Subcutaneous abdominal adipose tissue (tissue), 5 donors: Measurements from ENCODE around the gene MRTFA.

Experiments used
- H3K27ac ChIP-seq: one replicate; pipeline ENCODE4 v1.7.0; 2013; ENCODE audit warnings: low read depth, mild to moderate bottlenecking, inconsistent platforms, low read length, moderate library complexity
- H3K27me3 ChIP-seq, 5 donors: one replicate each; pipeline ENCODE4 v1.7.0; 2013; ENCODE audit warnings: low read length in 5 of 5, inconsistent platforms in 1 of 5; ENCODE audit not compliant: control insufficient read depth in 5 of 5, insufficient read depth in 4 of 5
- H3K36me3 ChIP-seq, 5 donors: one replicate each; pipeline ENCODE4 v1.7.0; 2013; ENCODE audit warnings: low read length in 5 of 5; ENCODE audit not compliant: control insufficient read depth in 5 of 5, insufficient read depth in 5 of 5
- H3K4me1 ChIP-seq, 5 donors: one replicate each; pipeline ENCODE4 v1.7.0; 2013; ENCODE audit warnings: low read length in 5 of 5, mild to moderate bottlenecking in 3 of 5, moderate library complexity in 1 of 5; ENCODE audit not compliant: control insufficient read depth in 5 of 5, insufficient read depth in 5 of 5
- H3K4me3 ChIP-seq, 5 donors: one replicate each; pipeline ENCODE4 v1.7.0; 2013; ENCODE audit warnings: low read length in 5 of 5, low read depth in 1 of 5
- H3K9ac ChIP-seq, 5 donors: one replicate each; pipeline ENCODE4 v1.7.0; 2013; ENCODE audit warnings: low read length in 5 of 5, mild to moderate bottlenecking in 4 of 5, moderate library complexity in 3 of 5
- H3K9me3 ChIP-seq, 5 donors: one replicate each; pipeline ENCODE4 v1.7.0; 2013; ENCODE audit warnings: low read length in 5 of 5; ENCODE audit not compliant: control insufficient read depth in 5 of 5
- donor health status: healthy.
- donor health status: healthy.
- donor health status: healthy.
- donor health status: healthy.
- donor health status: healthy.

Gene MRTFA

DNA sequence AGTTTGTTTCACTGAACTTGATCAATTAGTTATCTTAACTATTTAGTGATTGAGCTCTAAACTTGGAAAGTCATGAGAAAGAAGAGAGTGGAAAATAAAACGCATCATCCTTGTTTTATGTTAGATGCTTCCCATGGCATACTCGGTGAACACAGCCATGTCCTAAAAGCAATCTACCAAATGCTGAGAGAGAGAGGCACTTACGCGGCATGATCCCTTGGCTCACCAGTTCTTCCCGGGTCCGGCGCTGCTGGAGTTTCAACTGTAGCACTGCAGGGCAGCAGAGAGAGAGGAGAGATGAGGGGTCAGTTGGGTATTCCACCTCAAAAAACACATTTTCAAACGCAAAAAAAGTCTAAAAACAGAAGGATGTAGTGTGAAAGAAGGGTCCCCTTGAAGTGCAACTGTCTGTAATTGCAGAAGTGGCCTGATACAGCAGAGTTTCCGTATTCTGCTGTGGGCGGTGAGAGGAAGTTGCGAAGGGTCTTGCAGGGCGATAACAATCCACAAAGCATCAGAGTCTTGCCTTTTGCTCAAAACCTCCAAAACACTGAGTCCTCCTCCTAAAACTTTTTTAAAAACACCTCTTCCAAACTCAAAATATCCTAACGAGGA is 173.4 kb downstream of the MRTFA start:
- Histone ChIP-seq H3K9me3 (no peaks in the 10 kb centered on the region), H3K9ac (peak overlapping the region in 2 of 5 donors; percentile 4 to 16), H3K4me3 (peak overlapping the region; percentile 37 to 64 (median 49)), H3K27me3 (no peaks in the 10 kb centered on the region), H3K27ac (no peak overlapping the region), H3K36me3 (peaks cover 0 to 11% (median 4%) of the 10 kb centered on the region in 5 donors), H3K4me1 (peaks cover 0 to 3% (median 0%) of the 10 kb centered on the region in 5 donors)

GRCh38 chr22:40462195-40462984 is 174.1 kb downstream of the MRTFA start:
- H3K36me3 ChIP-seq = peaks cover 0 to 11% (median 4%) of the 10 kb centered on the region in 5 donors
- H3K27me3 ChIP-seq = no peaks in the 10 kb centered on the region
- H3K9ac ChIP-seq = peak overlapping the region in 2 of 5 donors; percentile 4 to 39
- no peaks in the 10 kb centered on the region for H3K9me3 ChIP-seq
- no peak overlapping the region for H3K27ac ChIP-seq
- H3K4me3 ChIP-seq = peak overlapping the region; percentile 37 to 64 (median 49)
- peaks cover 0 to 3% (median 0%) of the 10 kb centered on the region in 5 donors for H3K4me1 ChIP-seq

DNA sequence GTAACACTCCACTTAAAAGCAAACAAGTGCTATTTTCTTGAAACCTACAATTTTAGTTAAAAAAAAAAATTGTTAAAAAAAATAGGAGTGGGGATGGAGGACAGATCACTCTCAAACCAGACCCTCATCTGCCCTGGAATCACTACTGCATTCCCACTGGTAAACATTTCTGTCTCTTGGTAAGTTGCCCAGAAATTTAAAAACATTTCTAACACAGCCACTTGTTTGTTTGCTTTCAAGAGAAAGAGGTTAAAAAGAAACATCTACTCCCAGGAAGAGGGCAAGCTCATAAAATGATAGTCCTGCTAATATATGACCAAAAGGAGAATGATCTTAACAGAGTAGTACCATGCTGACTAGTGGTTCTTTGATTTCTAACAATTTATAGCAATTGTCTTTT is 182.8 kb downstream of the MRTFA start:
- Histone ChIP-seq H3K9ac (no peak overlapping the region), H3K9me3 (no peaks in the 10 kb centered on the region), H3K4me3 (no peak overlapping the region), H3K36me3 (no peaks in the 10 kb centered on the region), H3K27ac (no peak overlapping the region), H3K4me1 (peaks cover 3 to 30% (median 25%) of the 10 kb centered on the region in 5 donors), H3K27me3 (no peaks in the 10 kb centered on the region)

DNA sequence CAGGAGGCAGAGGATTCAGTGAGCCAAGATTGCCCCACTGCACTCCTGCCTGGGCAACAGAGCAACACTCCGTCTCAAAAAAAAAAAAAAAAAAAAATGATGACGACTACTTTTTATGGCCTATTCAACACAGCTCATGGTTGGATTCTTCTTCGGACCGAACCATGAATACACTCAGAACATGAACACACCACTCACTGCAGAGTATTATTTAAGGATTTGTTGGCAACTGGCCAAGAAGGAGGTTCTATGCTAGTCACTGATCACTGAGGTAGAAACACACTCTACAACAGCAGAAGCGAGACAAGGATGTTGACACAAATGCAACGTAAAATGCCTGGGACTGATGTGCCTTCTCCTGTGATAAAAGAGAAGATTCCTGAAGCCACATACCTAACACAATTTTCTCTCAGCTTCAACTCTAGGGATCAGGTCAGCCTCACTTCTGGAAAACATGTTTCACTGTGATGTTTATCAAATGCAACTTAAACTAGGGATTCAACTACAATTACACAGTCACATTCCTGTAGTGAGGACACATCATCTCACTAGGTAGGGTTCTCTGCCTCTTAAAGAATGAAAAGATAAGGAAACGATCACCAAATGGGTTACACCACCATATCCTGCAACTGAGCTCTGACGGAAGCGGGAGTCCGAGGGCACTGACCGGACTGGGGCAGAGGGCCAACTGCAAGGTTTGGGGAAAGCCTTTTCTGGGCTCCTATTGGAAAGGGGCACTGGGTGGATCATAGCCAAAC is 183.6 kb downstream of the MRTFA start:
- no peaks in the 10 kb centered on the region for H3K27me3 ChIP-seq
- no peak overlapping the region for H3K27ac ChIP-seq
- H3K9me3 ChIP-seq = no peaks in the 10 kb centered on the region
- H3K36me3 ChIP-seq = no peaks in the 10 kb centered on the region
- H3K4me3 ChIP-seq = no peak overlapping the region
- peaks cover 3 to 30% (median 25%) of the 10 kb centered on the region in 5 donors for H3K4me1 ChIP-seq
- H3K9ac ChIP-seq = no peak overlapping the region

DNA sequence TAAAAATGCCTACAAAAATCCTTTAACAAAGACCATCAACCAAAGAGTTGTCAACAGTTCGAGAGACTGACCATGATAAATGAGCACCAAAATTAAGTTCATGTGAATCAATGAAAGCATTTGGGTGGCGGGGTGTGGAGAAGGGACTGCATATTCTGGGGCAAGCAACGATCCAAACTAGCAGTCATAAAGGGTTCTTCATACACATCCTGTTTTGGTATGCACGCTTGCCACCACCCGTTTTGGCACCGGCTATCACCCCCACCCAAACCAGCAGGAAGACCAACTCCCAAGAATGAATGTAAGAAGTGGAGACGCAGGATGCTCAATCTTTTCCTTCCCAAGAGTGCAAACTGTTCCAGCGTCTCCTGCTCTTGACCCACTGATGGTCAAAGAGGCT is 185.3 kb downstream of the MRTFA start:
- Histone ChIP-seq H3K4me1 (peaks cover 3 to 30% (median 25%) of the 10 kb centered on the region in 5 donors), H3K9me3 (no peaks in the 10 kb centered on the region), H3K27ac (no peak overlapping the region), H3K36me3 (no peaks in the 10 kb centered on the region), H3K9ac (no peak overlapping the region), H3K4me3 (no peak overlapping the region), H3K27me3 (no peaks in the 10 kb centered on the region)

GRCh38 chr22:40450616-40451015 is 185.9 kb downstream of the MRTFA start:
- no peak overlapping the region for H3K4me3 ChIP-seq
- no peak overlapping the region for H3K27ac ChIP-seq
- no peaks in the 10 kb centered on the region for H3K27me3 ChIP-seq
- no peaks in the 10 kb centered on the region for H3K36me3 ChIP-seq
- H3K4me1 ChIP-seq = peaks cover 3 to 30% (median 25%) of the 10 kb centered on the region in 5 donors
- peak overlapping the region in 1 of 5 donors; percentile 28 for H3K9ac ChIP-seq
- H3K9me3 ChIP-seq = no peaks in the 10 kb centered on the region

GRCh38 chr22:40449676-40450035 is 186.9 kb downstream of the MRTFA start:
- no peaks in the 10 kb centered on the region for H3K9me3 ChIP-seq
- H3K27ac ChIP-seq = no peak overlapping the region
- H3K27me3 ChIP-seq = no peaks in the 10 kb centered on the region
- H3K4me3 ChIP-seq = no peak overlapping the region
- no peaks in the 10 kb centered on the region for H3K36me3 ChIP-seq
- no peak overlapping the region for H3K9ac ChIP-seq
- H3K4me1 ChIP-seq = peaks cover 3 to 30% (median 25%) of the 10 kb centered on the region in 5 donors

- no peak overlapping the region for H3K27ac ChIP-seq
- no peaks in the 10 kb centered on the region for H3K36me3 ChIP-seq
- H3K9me3 ChIP-seq = no peaks in the 10 kb centered on the region
- H3K9ac ChIP-seq = no peak overlapping the region
- no peaks in the 10 kb centered on the region for H3K27me3 ChIP-seq
- peaks cover 3 to 29% (median 24%) of the 10 kb centered on the region in 5 donors for H3K4me1 ChIP-seq
- no peak overlapping the region for H3K4me3 ChIP-seq
Measured at GRCh38 chr22:40446203-40446602, 190.3 kb downstream of the MRTFA start.

- H3K27ac ChIP-seq = peak overlapping the region; percentile 50
- H3K4me1 ChIP-seq = peaks cover 0 to 22% (median 11%) of the 10 kb centered on the region in 5 donors
Measured at GRCh38 chr22:40444178-40444831, 192.2 kb downstream of the MRTFA start.

More at GRCh38 chr22:40444178-40444831, 192.2 kb downstream of the MRTFA start:
- no peaks in the 10 kb centered on the region for H3K27me3 ChIP-seq
- peak overlapping the region in 1 of 5 donors; percentile 19 for H3K4me3 ChIP-seq
- peaks cover 0 to 8% (median 0%) of the 10 kb centered on the region in 5 donors for H3K36me3 ChIP-seq
- no peak overlapping the region for H3K9ac ChIP-seq
- no peaks in the 10 kb centered on the region for H3K9me3 ChIP-seq
